NCI-H1694 treated with DMSO at 0.1 percent for 48 hours (cell line): ENCODE results near the gene ABT1.
A peak's percentile ranks its signal among the peaks of the same experiment; 100 is the strongest.

Experiments used
- DNase-seq: peaks from one replicate; lab custom pipeline; 2025; lab: John Stamatoyannopoulos, UW

Gene ABT1

DNA sequence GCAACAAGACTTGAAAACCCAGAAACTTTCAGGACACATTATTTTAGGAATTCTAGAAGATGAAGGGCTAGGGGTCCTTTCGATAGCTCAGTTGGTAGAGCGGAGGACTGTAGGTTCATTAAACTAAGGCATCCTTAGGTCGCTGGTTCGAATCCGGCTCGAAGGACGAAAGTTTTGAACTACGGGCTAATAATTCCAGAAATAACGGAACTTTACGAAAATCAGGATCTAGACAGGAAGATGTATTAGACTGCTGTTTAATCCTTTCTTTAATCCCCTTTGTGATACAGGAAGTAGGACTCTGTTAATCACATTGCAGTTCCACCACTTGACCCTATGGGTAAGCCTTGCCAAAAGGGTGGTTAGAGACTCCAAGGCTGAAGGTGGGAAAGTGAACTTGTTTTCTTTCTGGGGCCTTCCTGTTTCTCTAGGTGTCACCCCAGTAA is 21.2 kb upstream of the ABT1 start:
- DNase-seq, result no peak

GRCh38 chr6:26576407-26576843 is 20.3 kb upstream of the ABT1 start:
- no peak for DNase-seq

DNA sequence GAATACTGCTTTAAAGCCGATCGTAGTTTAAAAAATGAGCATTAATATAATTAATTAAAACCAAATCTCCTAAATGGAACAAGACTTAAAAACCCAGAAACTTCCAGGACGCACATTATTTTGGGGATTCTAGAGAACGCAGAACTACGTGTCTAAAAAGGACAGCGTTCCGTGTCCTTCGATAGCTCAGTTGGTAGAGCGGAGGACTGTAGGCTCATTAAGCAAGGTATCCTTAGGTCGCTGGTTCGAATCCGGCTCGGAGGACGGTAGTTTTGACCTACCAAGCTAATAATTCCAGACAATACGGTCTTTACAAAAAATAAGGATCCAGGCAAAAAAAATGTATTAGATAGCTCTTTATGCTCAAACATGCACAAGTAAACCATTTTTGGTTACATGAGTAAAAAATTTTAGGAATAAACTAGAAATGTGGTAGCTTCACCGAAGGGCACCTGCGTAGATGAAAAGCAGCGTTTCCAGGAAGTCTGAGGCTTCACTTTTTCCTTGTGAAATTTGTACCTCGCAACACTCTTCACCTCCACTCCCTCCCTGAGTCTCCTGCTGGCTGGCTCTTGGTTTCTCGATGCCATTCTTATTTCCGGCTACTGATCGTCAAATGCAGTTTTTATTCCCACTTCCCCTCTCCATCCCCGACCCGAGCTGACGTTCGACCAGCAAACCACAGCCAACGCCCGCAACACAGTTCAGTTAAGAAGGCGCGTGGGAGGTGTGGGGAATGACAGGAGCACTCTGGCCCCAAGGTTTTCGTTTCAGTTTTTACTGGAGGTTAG is 19.6 kb upstream of the ABT1 start:
- peak; percentile 48 for DNase-seq

GRCh38 chr6:26577720-26578072 is 19.1 kb upstream of the ABT1 start:
- DNase-seq, result no peak

DNA sequence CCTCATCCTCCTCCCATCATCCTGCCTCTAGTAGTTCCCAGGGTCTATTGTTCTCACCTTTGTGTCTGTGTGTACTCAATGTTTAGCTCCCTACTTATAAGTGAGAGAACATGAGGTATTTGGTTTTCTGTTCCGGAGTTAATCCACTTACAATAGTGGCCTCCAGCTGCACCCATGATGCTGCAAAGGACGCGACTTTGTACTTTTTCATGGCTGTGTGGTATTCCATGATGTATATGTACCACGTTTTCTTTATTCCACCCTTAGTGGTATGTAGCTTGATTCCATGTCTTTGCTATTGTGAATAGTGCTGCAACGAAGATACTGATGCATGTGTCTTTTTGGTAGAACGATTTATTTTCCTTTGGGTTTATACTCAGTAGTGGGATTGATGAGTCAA is 18.5 kb upstream of the ABT1 start:
- no peak for DNase-seq

DNA sequence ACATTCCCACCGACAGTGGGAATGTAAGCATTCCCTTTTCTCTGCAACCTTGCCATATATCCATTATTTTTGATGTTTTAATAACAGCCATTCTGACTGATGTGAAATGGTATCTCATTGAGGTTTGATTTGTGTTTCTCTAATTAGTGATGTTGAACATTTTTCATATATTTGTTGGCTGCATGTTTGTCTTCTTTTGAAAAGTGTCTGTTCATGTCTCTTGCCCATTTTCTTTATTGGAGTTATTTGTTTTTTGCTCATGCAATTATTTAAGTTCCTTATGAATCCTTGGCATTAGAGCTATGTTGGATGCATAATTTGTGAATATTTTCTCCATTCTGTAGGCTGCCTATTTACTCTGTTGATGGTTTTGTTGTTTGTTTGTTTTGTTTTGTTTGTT is 18.0 kb upstream of the ABT1 start:
- DNase-seq, result no peak

DNA sequence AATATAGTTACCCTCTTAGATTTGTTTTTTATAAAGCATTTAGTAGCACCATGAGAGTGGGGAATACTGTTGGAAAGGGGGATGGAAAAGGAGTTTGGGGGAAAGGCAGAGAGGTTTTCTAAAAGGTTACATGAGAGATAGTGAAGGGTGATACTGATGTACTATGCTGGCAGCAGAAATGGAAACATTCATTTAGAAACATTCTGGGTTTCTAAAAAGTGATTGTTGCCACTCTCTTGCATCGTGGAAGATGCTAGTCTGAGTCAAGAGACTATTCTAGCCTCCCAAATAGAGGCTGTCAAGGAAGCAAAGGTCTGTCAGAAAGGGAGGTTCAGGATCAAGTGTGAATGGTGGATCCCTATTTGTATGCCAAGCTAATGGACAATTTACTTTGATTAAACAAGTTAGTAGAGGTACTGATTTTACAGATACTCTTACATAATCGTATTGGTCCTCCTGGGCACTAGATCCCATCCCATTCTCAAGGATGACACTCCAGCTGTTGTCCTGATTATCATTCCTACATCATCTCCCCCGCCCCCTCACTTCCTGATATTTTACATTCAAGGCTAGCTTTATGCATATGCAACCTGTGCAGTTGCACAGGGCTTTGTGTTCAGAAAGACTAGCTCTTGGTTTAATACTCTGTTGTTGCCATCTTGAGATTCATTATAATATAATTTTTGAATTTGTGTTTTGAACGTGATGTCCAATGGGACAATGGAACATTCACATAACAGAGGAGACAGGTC is 15.4 kb upstream of the ABT1 start:
- no peak for DNase-seq

- DNase-seq, result no peak
These were observed 7.8 kb upstream of the ABT1 start for GRCh38 chr6:26588965-26589364.

- no peak for DNase-seq
These were observed 4.1 kb upstream of the ABT1 start for GRCh38 chr6:26592649-26593048.

DNA sequence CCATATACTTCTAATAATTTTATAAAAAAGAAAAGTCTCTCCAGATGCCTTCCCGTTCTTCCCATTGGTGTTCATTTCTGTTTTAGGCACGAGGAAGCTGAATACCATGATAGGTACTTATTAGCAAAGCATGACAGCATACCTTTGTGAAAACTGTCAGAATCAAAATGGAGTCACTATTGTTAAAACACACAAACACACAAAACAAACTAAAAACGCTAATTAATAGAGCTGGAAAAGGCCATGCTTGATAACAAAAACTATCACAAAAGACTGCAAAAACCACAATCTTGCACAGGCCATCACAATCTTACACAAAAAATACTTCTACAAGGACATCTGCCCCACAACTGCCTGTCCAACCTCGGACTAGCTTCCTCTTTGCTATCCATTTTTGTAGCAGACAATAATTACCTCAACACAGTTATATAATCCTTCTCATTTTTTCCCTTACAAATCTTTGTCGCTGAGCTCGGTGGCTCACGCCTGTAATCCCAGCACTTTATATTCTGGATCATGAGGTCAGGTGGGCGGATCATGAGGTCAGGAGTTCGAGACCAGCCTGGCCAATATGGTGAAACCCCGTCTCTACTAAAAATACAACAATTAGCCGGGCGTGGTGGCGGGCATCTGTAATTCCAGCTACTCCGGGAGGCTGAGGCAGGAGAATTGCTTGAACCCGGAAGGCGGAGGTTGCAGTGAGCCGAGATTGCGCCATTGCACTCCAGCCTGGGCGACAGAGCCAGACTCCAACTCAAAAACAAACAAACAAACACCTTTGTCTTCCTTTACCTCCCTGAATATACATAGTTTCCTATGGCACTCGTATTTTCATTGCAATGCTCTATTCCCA is 3.2 kb upstream of the ABT1 start:
- DNase-seq, result no peak

GRCh38 chr6:26594131-26594498 is 2.6 kb upstream of the ABT1 start:
- DNase-seq, result no peak

DNA sequence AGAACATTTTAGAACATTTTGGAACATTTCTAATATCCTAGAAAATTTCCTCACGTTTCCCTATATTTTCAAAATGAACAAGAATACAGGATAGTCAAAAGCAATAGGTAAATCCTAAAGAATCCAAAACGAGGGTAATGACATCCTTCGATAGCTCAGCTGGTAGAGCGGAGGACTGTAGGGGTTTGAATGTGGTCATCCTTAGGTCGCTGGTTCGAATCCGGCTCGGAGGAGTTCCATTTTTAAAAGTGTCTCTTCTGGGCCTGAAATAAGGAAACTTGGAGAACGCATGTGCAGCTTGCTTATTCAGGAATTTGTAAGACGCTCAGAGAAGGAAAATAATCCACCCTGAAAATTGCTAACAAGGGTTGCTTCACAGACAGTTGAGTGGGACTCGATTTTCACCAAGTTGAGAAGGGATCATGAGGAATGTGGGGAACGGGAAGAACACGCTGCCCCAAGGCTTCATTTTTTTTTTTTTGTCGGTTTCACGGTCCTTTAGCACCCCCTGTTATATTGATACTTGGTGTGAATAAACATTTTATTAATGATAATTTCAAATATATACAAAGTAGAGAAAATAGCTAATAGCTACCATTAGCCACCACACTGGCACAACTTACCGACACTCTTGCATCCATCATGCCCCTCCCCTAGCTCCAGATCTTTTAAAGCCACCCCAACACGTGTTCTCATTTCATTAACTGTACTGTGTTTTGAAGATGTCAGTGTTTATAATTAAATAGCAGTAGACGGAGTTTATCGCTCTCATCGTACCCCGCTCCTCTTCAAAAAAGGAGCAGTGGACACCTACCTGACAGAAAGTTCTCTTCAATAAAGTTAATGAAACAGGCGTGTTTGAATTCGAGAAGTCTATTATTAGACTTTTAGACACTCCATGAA is 1.8 kb upstream of the ABT1 start:
- peak; percentile 29 for DNase-seq

DNA sequence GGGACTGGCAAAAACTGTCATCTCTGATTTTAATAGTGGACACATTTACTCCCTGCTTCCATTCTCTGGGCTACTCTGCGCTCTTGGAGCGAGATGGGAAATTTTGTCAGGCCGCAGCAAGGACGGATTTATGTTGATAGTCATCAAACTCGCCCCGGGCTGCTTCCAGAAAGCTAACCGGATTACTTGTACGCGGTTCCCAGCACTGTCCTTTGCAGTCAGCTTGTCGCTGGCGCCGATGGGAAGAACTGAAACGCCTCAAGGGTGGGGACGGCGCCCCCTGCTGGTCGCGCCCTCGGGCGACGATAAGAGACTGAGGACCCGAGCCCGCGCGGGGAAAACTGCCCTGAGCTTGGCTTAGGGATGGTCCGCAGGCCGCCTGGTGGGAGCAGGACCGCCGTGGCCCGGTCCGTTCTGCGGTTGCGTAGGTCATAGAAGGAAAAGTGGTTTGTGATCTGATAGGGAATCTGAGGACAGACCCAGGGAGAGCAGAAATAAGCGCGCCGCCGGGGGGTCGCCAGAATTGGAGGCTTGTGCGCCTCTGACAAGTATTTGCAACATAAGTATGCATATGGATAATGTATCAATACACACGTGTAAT is 984 bp upstream of the ABT1 start:
- peak; percentile 71 for DNase-seq

DNA sequence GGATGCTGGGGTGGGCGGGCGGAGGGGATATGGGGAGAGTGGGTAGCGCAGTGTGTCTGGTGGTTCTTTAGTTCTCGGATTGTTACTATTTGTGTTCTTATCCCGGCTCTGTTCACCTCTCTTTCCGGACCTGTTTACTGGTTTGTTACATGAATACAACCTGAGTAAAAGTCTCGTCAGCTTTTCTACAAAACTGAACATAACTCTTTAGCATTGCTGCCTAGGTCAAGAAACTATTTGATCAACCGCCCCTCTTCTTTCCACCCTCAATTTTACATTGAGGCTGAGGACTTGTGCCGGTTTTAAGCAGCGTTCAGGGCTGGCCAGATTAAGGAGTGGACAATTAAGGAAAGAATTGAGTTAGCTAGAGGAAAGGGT is 625 bp downstream of the ABT1 start:
- no peak for DNase-seq

DNA sequence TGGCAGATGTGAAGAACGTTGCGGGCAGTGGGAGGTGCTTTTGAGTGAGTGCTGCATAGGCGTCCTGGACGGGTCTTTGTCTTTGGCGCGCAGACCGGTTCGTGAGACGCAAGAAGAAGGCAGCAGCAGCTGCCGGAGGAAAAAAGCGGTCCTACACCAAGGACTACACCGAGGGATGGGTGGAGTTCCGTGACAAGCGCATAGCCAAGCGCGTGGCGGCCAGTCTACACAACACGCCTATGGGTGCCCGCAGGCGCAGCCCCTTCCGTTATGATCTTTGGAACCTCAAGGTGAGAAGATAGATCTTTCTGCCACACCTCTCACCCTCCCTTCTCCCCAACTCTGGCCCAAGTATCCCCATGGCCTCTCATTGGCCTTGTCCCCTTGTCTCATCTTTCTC is 1.1 kb downstream of the ABT1 start:
- no peak for DNase-seq

- no peak for DNase-seq
These were observed 1.5 kb downstream of the ABT1 start for GRCh38 chr6:26598267-26598666.

GRCh38 chr6:26599134-26599533 is 2.4 kb downstream of the ABT1 start:
- no peak for DNase-seq

- no peak for DNase-seq
These were observed 2.8 kb downstream of the ABT1 start for GRCh38 chr6:26599591-26599990.

DNA sequence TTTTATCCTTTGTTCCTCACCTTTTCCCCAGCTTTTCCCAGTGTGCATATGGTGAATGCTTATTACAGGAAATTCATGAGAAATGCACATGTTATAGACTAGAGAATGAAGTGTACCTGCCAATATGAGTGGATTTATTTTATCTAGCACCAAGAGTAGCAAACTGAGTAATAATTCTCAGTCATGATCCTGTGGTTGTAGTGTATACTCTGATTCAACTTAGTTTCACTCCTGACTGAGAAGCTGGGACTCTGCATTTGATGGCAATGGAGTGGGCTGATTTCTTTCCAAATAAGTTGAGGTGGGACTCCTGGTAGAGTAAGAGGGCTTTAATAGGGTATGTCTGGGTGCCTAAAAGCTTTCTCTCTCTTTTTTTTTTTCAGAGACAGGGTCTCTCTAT is 4.0 kb downstream of the ABT1 start:
- no peak for DNase-seq

DNA sequence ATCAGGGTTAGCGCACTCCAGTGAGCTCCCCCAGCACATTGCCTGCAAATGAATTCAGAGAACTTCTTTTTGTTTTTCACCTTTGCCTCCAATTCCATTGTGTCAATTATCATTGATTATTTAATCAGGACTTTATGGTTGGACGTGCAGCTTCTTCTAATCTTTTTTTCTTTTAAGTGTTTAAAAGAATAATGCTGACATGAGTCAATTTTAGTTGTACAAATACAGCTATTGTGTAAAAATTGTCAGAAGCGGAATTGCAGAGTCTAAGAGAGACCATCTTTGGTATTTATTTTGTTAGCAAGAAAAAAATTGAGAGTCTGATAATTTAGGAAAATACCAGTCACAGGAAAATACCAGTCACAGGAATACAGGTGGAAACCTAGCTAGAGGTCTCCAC is 5.5 kb downstream of the ABT1 start:
- no peak for DNase-seq

GRCh38 chr6:26604026-26604425 is 7.3 kb downstream of the ABT1 start:
- no peak for DNase-seq
